Stimulated activated CD8-positive, alpha-beta memory T cell treated with anti-CD3 and anti-CD28 coated beads, Interleukin-2, amount 100 ng/mL, for 48 hours (primary cell): ENCODE measurements around the gene GPR137B.

ENCODE experiments used
- DNase-seq, 2 donors: peaks; one replicate each; pipeline ENCODE4 v3.0.0-alpha.2; 2020; ENCODE audit warnings: low read depth in 2 of 2

The GPR137B gene

GRCh38 chr1:236258114-236258622 lies 115.8 kb downstream of the GPR137B start:
- no peak for DNase-seq
